K562 (cell line): ENCODE results near the gene ADTRP. TPM values are rescaled to one million over a fixed set of nuclear protein-coding genes. Genes with fewer than 3 reads are reported as not detected.

Experiments used
- CBFA2T2 ChIP-seq: fragments of 450-650 bp; conservative IDR thresholded peaks from 2 replicates; pipeline ENCODE4 v1.6.1; 2017; ENCODE audit warnings: mild to moderate bottlenecking
- HEY1 ChIP-seq: fragments of 250-450 bp; sonication (Bioruptor Pico); IDR thresholded peaks from 2 replicates; pipeline ENCODE4 v1.5.0; 2020; ENCODE audit warnings: mild to moderate bottlenecking, moderate library complexity, borderline replicate concordance
- KHSRP ChIP-seq: fragments of 450-650 bp; IDR thresholded peaks from 2 replicates; pipeline ENCODE4 v1.6.1; 2017
- MLLT1 ChIP-seq, 2 experiments: fragments of 450-650 bp; IDR thresholded peaks; 2 replicates each; pipeline ENCODE4 v1.6.1; 2016
- NFE2L1 ChIP-seq: fragments of 450-650 bp; IDR thresholded peaks from 2 replicates; pipeline ENCODE4 v1.6.1; 2016; ENCODE audit warnings: missing genetic modification characterization, low read depth, mild to moderate bottlenecking, missing compliant biosample characterization, moderate library complexity, borderline replicate concordance
- NFIC ChIP-seq: fragments of 450-650 bp; IDR thresholded peaks from 2 replicates; pipeline ENCODE4 v1.6.1; 2017; ENCODE audit warnings: mild to moderate bottlenecking, inconsistent platforms
- SIRT6 ChIP-seq: IDR thresholded peaks from one replicate; pipeline ENCODE4 v1.6.1; 2012; ENCODE audit warnings: low read depth, mild to moderate bottlenecking, control low read depth, inconsistent platforms, low read length, moderate library complexity
- SMARCA4 ChIP-seq: fragments of 450-650 bp; IDR thresholded peaks from 2 replicates; pipeline ENCODE4 v1.6.1; 2016
- TAL1 ChIP-seq: fragments of 450-650 bp; IDR thresholded peaks from 2 replicates; pipeline ENCODE4 v1.6.1; 2016; ENCODE audit warnings: mild to moderate bottlenecking
- TOE1 ChIP-seq, 2 experiments: fragments of 450-650 bp in 1 of 2; sonication (generic) in 1 of 2; formaldehyde crosslinking in 1 of 2; IDR thresholded peaks; 2 replicates each; pipeline versions ENCODE4 v1.7.1 to v1.8.0; 2016 to 2022; ENCODE audit warnings: borderline replicate concordance in 2 of 2, mild to moderate bottlenecking in 2 of 2, antibody characterized with exemption in 1 of 2, inconsistent platforms in 1 of 2, low read depth in 1 of 2, missing genetic modification reagents in 1 of 2, moderate library complexity in 1 of 2
- XRCC5 ChIP-seq: fragments of 200-400 bp; formaldehyde crosslinking; IDR thresholded peaks from 2 replicates; pipeline ENCODE4 v1.6.1; 2017; ENCODE audit warnings: low read depth, mild to moderate bottlenecking, low read length
- YY1 ChIP-seq, 3 experiments: IDR thresholded peaks; 2 replicates each; pipeline ENCODE4 v1.6.1; 2011; ENCODE audit warnings: low read length in 2 of 3, mild to moderate bottlenecking in 2 of 3, moderate library complexity in 2 of 3, borderline replicate concordance in 1 of 3, control low read depth in 1 of 3, low read depth in 1 of 3; ENCODE audit not compliant: insufficient read depth in 3 of 3, insufficient replicate concordance in 2 of 3, control insufficient read depth in 1 of 3, insufficient read length in 1 of 3; ENCODE audit errors: extremely low read depth in 1 of 3
- ZC3H4 ChIP-seq: sonication (generic); formaldehyde crosslinking; IDR thresholded peaks from 2 replicates; pipeline ENCODE4 v1.9.0; 2021; ENCODE audit warnings: missing genetic modification reagents, borderline replicate concordance
- ZNF444 ChIP-seq: fragments of 250-450 bp; sonication (Bioruptor Pico); IDR thresholded peaks from 2 replicates; pipeline ENCODE4 v1.4.0; 2020; ENCODE audit warnings: mild to moderate bottlenecking, moderate library complexity
- polyA plus RNA-seq, 8 experiments: library from polyadenylated mRNA; depleted of rRNA in 4 of 8; stranded (reverse) in 5 of 8; unstranded in 3 of 8; fragments of >200 nt; fragmentation: Nextera tagmentation in 2 of 8; fragmentation: Illumina TruSeq in 1 of 8; extraction: Ambion mirVana in 2 of 8; extraction: Trizol in 1 of 8; gene quantifications; 2 replicates each; pipeline versions ENCODE4 v1.2.1 to v1.2.3, GENCODE V29; 2011 to 2014; ENCODE audit warnings: inconsistent platforms in 1 of 8, missing spikeins in 1 of 8
- total RNA-seq, 7 experiments: library from RNA; depleted of rRNA in 6 of 7; stranded (reverse); fragments of >200 nt in 6 of 7; fragmentation: Illumina TruSeq in 2 of 7; extraction: Trizol in 2 of 7; gene quantifications; 2 replicates each; pipeline versions ENCODE4 v1.2.1 to v1.2.3, GENCODE V29; 2011 to 2021; ENCODE audit warnings: low replicate concordance in 1 of 7
- TF ChIP-seq, protein P1 (sequence below): IDR thresholded peaks from 2 replicates; pipeline ENCODE4 v1.6.1; 2016; ENCODE audit warnings: missing genetic modification characterization, missing compliant biosample characterization

The ADTRP gene
- total and polyA plus RNA-seq, 9 of the 15 experiments (the other 6 are each of a cell fraction or from before 2014, with no cell fraction given): 7.4 to 24.0 (median 13.6) TPM

DNA sequence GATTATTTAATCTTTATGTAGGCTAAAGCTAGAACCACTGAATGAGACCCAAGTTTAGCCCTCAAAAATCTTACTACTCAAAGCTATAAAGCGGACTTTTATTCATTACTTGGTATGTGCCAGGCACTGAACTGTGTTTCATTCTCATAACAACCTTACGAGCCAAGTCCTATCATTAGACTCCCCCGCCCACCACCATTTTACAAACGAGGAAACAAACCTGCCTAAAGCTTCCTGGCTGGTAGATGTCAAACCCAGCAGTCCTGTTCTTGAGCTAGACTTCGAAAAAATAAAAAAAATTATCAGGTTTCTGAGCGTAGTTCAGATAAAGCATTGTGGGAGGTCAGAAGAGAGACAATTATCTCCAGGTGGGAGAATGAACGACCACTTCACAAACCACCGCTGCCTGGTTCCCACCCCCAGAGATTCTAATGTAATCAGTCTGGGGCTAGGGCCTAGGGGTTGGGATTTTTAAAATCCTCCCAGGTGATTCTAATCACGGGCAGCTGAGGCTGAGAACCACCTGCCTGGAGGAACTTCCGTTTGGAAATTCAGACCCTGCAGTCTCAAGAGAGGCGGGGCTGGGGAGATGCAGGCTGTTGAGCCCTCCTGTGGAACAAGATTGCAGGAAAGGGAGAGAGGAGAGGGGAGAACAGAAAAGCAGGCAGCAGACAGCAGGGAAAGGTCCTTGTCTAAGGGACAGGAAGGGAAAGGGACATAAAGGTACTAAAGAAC lies 8.6 kb downstream of the ADTRP start (continued):
- TF ChIP-seq MLLT1 (IDR thresholded peaks at IDR 0.05) (peak in 1 of 2 experiments; percentile 23; a peak in 1 of 4 replicates), TOE1 (IDR thresholded peaks at IDR 0.05; ENCODE audit: borderline replicate concordance) (no peak), TOE1 (CRISPR knock-in tag; IDR thresholded peaks at IDR 0.05; ENCODE audit: borderline replicate concordance, low read depth) (no peak), HEY1 (CRISPR knock-in tag) (no peak), TAL1 (peak; percentile 30; the same call in 1 of the 2 replicates), NFIC (no peak), ZC3H4 (no peak), XRCC5 (no peak), KHSRP (no peak), SMARCA4 (0 out of 2 replicates have a peak, but pooled peaks have one; percentile 23), CBFA2T2 (no peak), SIRT6 (no peak), YY1 (IDR thresholded peaks at IDR 0.05; ENCODE audit: borderline replicate concordance in 1 of 3, control insufficient read depth in 1 of 3, extremely low read depth in 1 of 3, insufficient read depth in 3 of 3, insufficient read length in 1 of 3, insufficient replicate concordance in 2 of 3, low read depth in 1 of 3, low read length in 2 of 3) (peak in 1 of 3 experiments; percentile 57), ZNF444 (CRISPR knock-in tag) (no peak), NFE2L1 (tag) (no peak)
- TF ChIP-seq, protein P1, sequence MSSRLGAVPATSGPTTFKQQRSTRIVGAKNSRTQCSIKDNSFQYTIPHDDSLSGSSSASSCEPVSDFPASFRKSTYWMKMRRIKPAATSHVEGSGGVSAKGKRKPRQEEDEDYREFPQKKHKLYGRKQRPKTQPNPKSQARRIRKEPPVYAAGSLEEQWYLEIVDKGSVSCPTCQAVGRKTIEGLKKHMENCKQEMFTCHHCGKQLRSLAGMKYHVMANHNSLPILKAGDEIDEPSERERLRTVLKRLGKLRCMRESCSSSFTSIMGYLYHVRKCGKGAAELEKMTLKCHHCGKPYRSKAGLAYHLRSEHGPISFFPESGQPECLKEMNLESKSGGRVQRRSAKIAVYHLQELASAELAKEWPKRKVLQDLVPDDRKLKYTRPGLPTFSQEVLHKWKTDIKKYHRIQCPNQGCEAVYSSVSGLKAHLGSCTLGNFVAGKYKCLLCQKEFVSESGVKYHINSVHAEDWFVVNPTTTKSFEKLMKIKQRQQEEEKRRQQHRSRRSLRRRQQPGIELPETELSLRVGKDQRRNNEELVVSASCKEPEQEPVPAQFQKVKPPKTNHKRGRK (tag): no peak
